CD14-positive monocyte (primary cell): ENCODE measurements around the gene GOLGA6A. TPM values are rescaled to one million over a fixed set of nuclear protein-coding genes. Genes with fewer than 3 reads are reported as not detected.
A peak's percentile ranks its signal among the peaks of the same experiment; 100 is the strongest.

Experiments used
- DNase-seq, 3 donors: peaks; one replicate each; pipeline ENCODE4 v3.0.0-alpha.2; 2011 to 2022
- H2AFZ ChIP-seq: 2 replicates; pipeline ENCODE4 v1.6.0; 2012; ENCODE audit warnings: mild to moderate bottlenecking, low read depth, low read length, inconsistent platforms; ENCODE audit not compliant: insufficient read depth, poor library complexity, severe bottlenecking
- H3K27ac ChIP-seq, 2 donors: 1 replicate in 1 of 2; 2 replicates in 1 of 2; pipeline ENCODE4 v1.5.1; 2012 to 2013; ENCODE audit warnings: low read length in 2 of 2, control low read depth in 1 of 2, inconsistent platforms in 1 of 2, low read depth in 1 of 2, mild to moderate bottlenecking in 1 of 2
- H3K27me3 ChIP-seq, 2 donors: one replicate each; pipeline versions ENCODE4 v1.6.0 to v1.6.1; 2011 to 2013; ENCODE audit warnings: low read length in 2 of 2; ENCODE audit not compliant: control insufficient read depth in 2 of 2, insufficient read depth in 2 of 2
- H3K36me3 ChIP-seq, 2 donors: replicated peaks in 1 of 2; 1 replicate in 1 of 2; 2 replicates in 1 of 2; pipeline versions ENCODE4 v1.5.1 to v1.6.1; 2012 to 2013; ENCODE audit warnings: low read length in 2 of 2, control low read depth in 1 of 2, inconsistent platforms in 1 of 2, mild to moderate bottlenecking in 1 of 2; ENCODE audit not compliant: insufficient read depth in 2 of 2, control insufficient read depth in 1 of 2
- H3K4me1 ChIP-seq, 2 donors: 1 replicate in 1 of 2; 2 replicates in 1 of 2; pipeline versions ENCODE4 v1.5.1 to v1.6.1; 2012 to 2013; ENCODE audit warnings: low read length in 2 of 2, control low read depth in 1 of 2, inconsistent platforms in 1 of 2, mild to moderate bottlenecking in 1 of 2, moderate library complexity in 1 of 2; ENCODE audit not compliant: insufficient read depth in 2 of 2, control insufficient read depth in 1 of 2
- H3K4me2 ChIP-seq: replicated peaks from 2 replicates; pipeline ENCODE3; 2012; ENCODE audit warnings: low read length, moderate library complexity, mild to moderate bottlenecking; ENCODE audit not compliant: poor library complexity, severe bottlenecking; ENCODE audit errors: extremely low read depth
- H3K4me3 ChIP-seq, 3 experiments: fragments of 200-600 bp in 1 of 3; sonication (generic) in 1 of 3; replicated peaks in 1 of 3; 1 replicate in 2 of 3; 2 replicates in 1 of 3; pipeline ENCODE4 v1.5.1; 2011 to 2013; ENCODE audit warnings: low read length in 3 of 3, mild to moderate bottlenecking in 3 of 3, control low read depth in 2 of 3, low read depth in 2 of 3, inconsistent platforms in 1 of 3, moderate library complexity in 1 of 3
- H3K79me2 ChIP-seq: 2 replicates; pipeline ENCODE4 v1.6.0; 2012; ENCODE audit warnings: mild to moderate bottlenecking, control low read depth, inconsistent platforms, low read length, moderate library complexity; ENCODE audit not compliant: insufficient read depth
- H3K9ac ChIP-seq: 2 replicates; pipeline ENCODE4 v1.6.0; 2017; ENCODE audit warnings: low read length, mild to moderate bottlenecking; ENCODE audit not compliant: insufficient read depth, poor library complexity, severe bottlenecking
- H3K9me3 ChIP-seq, 2 donors: replicated peaks in 1 of 2; 1 replicate in 1 of 2; 2 replicates in 1 of 2; pipeline versions ENCODE4 v1.5.1 to v1.6.1; 2012 to 2013; ENCODE audit warnings: low read length in 2 of 2, control low read depth in 1 of 2; ENCODE audit not compliant: control insufficient read depth in 1 of 2, insufficient read depth in 1 of 2
- H4K20me1 ChIP-seq: 2 replicates; pipeline ENCODE4 v1.6.0; 2012; ENCODE audit warnings: mild to moderate bottlenecking, low read length, control low read depth, moderate library complexity; ENCODE audit not compliant: insufficient read depth
- H3K27ac Mint-ChIP-seq, 7 donors: one replicate each; pipeline ENCODE4 v1.8.0; 2020; ENCODE audit warnings: mild to moderate bottlenecking in 7 of 7, mixed read lengths in 7 of 7, moderate library complexity in 6 of 7, inconsistent platforms in 2 of 7
- H3K27me3 Mint-ChIP-seq, 3 donors: one replicate each; pipeline ENCODE4 v1.8.0; 2021 to 2022; ENCODE audit warnings: low read depth in 3 of 3, mild to moderate bottlenecking in 3 of 3, mixed read lengths in 3 of 3, moderate library complexity in 3 of 3, inconsistent platforms in 1 of 3
- H3K36me3 Mint-ChIP-seq, 2 donors: one replicate each; pipeline ENCODE4 v1.8.0; 2020; ENCODE audit warnings: mixed read lengths in 2 of 2, inconsistent platforms in 1 of 2, mild to moderate bottlenecking in 1 of 2
- H3K4me1 Mint-ChIP-seq: one replicate; pipeline ENCODE4 v1.8.0; 2020; ENCODE audit warnings: mild to moderate bottlenecking, mixed read lengths
- H3K4me3 Mint-ChIP-seq, 2 donors: one replicate each; pipeline ENCODE4 v1.8.0; 2020; ENCODE audit warnings: mild to moderate bottlenecking in 2 of 2, mixed read lengths in 2 of 2, moderate library complexity in 1 of 2
- H3K9me3 Mint-ChIP-seq, 7 donors: one replicate each; pipeline ENCODE4 v1.8.0; 2020 to 2022; ENCODE audit warnings: mixed read lengths in 7 of 7, mild to moderate bottlenecking in 6 of 7, moderate library complexity in 6 of 7, inconsistent platforms in 2 of 7
- WGBS: methylation state at CpG from one replicate; pipeline ENCODE4 v1.1.5; 2013; ENCODE audit warnings: missing lambda C conversion rate; ENCODE audit not compliant: insufficient coverage; 5-methylcytosine and 5-hydroxymethylcytosine counted together
- intact Hi-C, 2 donors: fragments of 100-400 bp; cut with micrococcal nuclease; formaldehyde crosslinking; loops; one replicate each; pipeline versions ENCODE4 v1.15.0 to v1.15.1; 2023
- polyA plus RNA-seq, 3 donors: library from polyadenylated mRNA; depleted of rRNA in 1 of 3; unstranded in 2 of 3; stranded (reverse) in 1 of 3; fragments of 300-500 nt in 2 of 3; fragments of >200 nt in 1 of 3; fragmentation: Illumina TruSeq in 2 of 3; gene quantifications; 1 replicate in 2 of 3; 2 replicates in 1 of 3; pipeline ENCODE4 v1.2.3, GENCODE V29; 2012 to 2021
- TF ChIP-seq, protein P1 (sequence below): fragments of 200-600 bp; IDR thresholded peaks from one replicate; pipeline ENCODE4 v1.8.0; 2022; ENCODE audit warnings: antibody characterized with exemption, mild to moderate bottlenecking

Gene GOLGA6A
- polyA plus RNA-seq, 3 donors: 0.03 TPM; not detected in 2

DNA sequence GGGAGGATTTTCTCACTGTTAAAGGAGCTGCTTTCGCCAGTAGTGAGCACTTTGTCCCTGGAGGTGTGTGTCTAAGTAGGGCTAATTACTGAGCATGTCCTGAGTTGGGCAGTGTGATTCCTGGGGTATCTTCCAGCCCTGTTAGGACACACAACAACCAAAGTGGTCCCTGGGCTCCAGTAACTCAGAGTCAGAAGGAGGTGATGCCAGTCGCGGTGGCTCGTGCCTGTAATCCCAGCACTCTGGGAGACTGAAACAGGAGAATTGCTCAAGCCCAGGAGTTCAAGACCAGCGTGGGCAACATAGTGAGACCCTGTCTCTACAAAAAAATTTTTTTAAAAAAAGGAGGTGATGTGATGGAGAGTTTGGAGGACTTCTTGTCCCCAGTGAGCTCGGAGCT lies 50.3 kb downstream of the GOLGA6A start:
- Histone ChIP-seq H3K4me3 (no peak overlapping the region), H3K27ac (peak overlapping the region in 1 of 2 donors; percentile 60), H3K36me3 (peaks cover 68 to 91% of the 10 kb centered on the region in 2 donors), H3K9ac (no peak overlapping the region), H3K79me2 (no peaks in the 10 kb centered on the region), H3K9me3 (no peaks in the 10 kb centered on the region), H4K20me1 (peaks cover 43% of the 10 kb centered on the region), H3K4me1 (no peaks in the 10 kb centered on the region), H2AFZ (no peak overlapping the region), H3K4me2 (no peak overlapping the region), H3K27me3 (no peaks in the 10 kb centered on the region)
- DNase-seq: no peak
- intact Hi-C loops: no loop called here
- Mint-ChIP-seq H3K27me3 (no peaks in the 10 kb centered on the region), H3K4me3 (no peak overlapping the region), H3K27ac (peak overlapping the region in 4 of 7 donors; percentile 30 to 80 (median 53)), H3K4me1 (peaks cover 3% of the 10 kb centered on the region), H3K36me3 (peaks cover 76 to 88% of the 10 kb centered on the region in 2 donors), H3K9me3 (peaks cover 0 to 2% (median 0%) of the 10 kb centered on the region in 7 donors)
- TF ChIP-seq, protein P1, sequence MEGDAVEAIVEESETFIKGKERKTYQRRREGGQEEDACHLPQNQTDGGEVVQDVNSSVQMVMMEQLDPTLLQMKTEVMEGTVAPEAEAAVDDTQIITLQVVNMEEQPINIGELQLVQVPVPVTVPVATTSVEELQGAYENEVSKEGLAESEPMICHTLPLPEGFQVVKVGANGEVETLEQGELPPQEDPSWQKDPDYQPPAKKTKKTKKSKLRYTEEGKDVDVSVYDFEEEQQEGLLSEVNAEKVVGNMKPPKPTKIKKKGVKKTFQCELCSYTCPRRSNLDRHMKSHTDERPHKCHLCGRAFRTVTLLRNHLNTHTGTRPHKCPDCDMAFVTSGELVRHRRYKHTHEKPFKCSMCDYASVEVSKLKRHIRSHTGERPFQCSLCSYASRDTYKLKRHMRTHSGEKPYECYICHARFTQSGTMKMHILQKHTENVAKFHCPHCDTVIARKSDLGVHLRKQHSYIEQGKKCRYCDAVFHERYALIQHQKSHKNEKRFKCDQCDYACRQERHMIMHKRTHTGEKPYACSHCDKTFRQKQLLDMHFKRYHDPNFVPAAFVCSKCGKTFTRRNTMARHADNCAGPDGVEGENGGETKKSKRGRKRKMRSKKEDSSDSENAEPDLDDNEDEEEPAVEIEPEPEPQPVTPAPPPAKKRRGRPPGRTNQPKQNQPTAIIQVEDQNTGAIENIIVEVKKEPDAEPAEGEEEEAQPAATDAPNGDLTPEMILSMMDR: no peak
- 100% methylated on average over 2 of the region's 6 CpGs for WGBS

DNA sequence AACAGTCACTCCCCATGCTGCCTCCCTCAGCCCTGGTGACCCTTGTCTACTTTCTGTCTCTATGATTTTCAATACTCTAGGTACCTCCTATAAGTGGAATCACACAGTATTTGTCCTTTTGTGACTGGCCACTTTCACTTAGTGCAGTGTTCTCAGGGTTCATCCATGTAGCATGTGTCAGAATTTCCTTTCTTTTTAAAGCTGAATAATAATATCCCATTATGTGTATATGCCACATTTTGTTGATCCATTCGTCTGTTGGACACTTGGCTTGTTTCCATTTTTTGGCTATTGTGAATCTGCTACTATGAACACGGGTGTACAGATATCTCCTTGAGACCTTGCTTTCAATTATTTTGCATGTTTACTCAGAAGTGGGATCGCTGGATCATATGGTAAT lies 53.7 kb downstream of the GOLGA6A start:
- Histone ChIP-seq H4K20me1 (peaks cover 61% of the 10 kb centered on the region), H3K79me2 (no peaks in the 10 kb centered on the region), H3K4me3 (no peak overlapping the region), H3K9me3 (no peaks in the 10 kb centered on the region), H3K4me1 (no peaks in the 10 kb centered on the region), H3K9ac (no peak overlapping the region), H3K27me3 (no peaks in the 10 kb centered on the region), H3K36me3 (peaks cover 65 to 91% of the 10 kb centered on the region in 2 donors), H3K4me2 (no peak overlapping the region), H3K27ac (no peak overlapping the region), H2AFZ (no peak overlapping the region)
- Mint-ChIP-seq H3K4me3 (no peak overlapping the region), H3K9me3 (peaks cover 0 to 2% (median 0%) of the 10 kb centered on the region in 7 donors), H3K4me1 (peaks cover 3% of the 10 kb centered on the region), H3K27me3 (peaks cover 0 to 1% (median 0%) of the 10 kb centered on the region in 3 donors), H3K27ac (no peak overlapping the region), H3K36me3 (peaks cover 69 to 85% of the 10 kb centered on the region in 2 donors)
- WGBS: no CpG with 5 or more reads among the region's 3 CpGs
- DNase-seq: no peak
- intact Hi-C loops: no loop called here
- TF ChIP-seq, protein P1: no peak
